Motor neuron (in vitro differentiated cells): Measurements from ENCODE around the gene RAD51B. TPM values are rescaled to one million over a fixed set of nuclear protein-coding genes. Genes with fewer than 3 reads are reported as not detected.

Experiments
- ATAC-seq, 8 experiments: fragments of 200-7000 bp; cut with Tn5 transposase; replicated peaks in 6 of 8; 2 replicates each; pipeline ENCODE4 v1.8.0; 2021; ENCODE audit warnings: mild to moderate bottlenecking in 8 of 8, moderate library complexity in 8 of 8
- H3K27ac ChIP-seq, 2 donors: fragments of 250-450 bp; sonication (Bioruptor Pico); 2 replicates each; pipeline ENCODE4 v1.9.0; 2021; ENCODE audit warnings: antibody characterized with exemption in 2 of 2, mild to moderate bottlenecking in 2 of 2, moderate library complexity in 1 of 2
- H3K4me1 ChIP-seq, 2 donors: fragments of 250-450 bp; sonication (Bioruptor Pico); replicated peaks in 1 of 2; 2 replicates each; pipeline ENCODE4 v1.6.1; 2021; ENCODE audit warnings: antibody characterized with exemption in 2 of 2, mild to moderate bottlenecking in 2 of 2, moderate library complexity in 1 of 2
- H3K4me3 ChIP-seq, 5 donors: fragments of 250-450 bp; sonication (Bioruptor Pico); 2 replicates each; pipeline ENCODE4 v1.9.0; 2021; ENCODE audit warnings: antibody characterized with exemption in 5 of 5, mild to moderate bottlenecking in 5 of 5, moderate library complexity in 4 of 5
- WGBS, 10 experiments: fragments of 450-650 bp; shearing (Covaris generic); methylation state at CpG; one replicate each; pipeline ENCODE4 v1.0.0; 2022; 5-methylcytosine and 5-hydroxymethylcytosine counted together
- in situ Hi-C, 9 experiments: fragments of 400-800 bp; cut with MboI; loops; one replicate each; pipeline ENCODE4 v1.15.0; 2021; ENCODE audit warnings: low sequenced_read_pairs in 9 of 9, low pct_unique_long_range_greater_than_20kb in 2 of 9; ENCODE audit not compliant: unreplicated experiment in 9 of 9
- total RNA-seq, 8 experiments: library from RNA; unstranded; fragments of 300-600 nt; gene quantifications; 2 replicates each; pipeline versions ENCODE4 v1.2.3 to v1.2.4, GENCODE V29; 2022

The RAD51B gene
- total RNA-seq, 8 experiments from 2014 or later = 5.4 to 37.7 (median 11.0) TPM

DNA sequence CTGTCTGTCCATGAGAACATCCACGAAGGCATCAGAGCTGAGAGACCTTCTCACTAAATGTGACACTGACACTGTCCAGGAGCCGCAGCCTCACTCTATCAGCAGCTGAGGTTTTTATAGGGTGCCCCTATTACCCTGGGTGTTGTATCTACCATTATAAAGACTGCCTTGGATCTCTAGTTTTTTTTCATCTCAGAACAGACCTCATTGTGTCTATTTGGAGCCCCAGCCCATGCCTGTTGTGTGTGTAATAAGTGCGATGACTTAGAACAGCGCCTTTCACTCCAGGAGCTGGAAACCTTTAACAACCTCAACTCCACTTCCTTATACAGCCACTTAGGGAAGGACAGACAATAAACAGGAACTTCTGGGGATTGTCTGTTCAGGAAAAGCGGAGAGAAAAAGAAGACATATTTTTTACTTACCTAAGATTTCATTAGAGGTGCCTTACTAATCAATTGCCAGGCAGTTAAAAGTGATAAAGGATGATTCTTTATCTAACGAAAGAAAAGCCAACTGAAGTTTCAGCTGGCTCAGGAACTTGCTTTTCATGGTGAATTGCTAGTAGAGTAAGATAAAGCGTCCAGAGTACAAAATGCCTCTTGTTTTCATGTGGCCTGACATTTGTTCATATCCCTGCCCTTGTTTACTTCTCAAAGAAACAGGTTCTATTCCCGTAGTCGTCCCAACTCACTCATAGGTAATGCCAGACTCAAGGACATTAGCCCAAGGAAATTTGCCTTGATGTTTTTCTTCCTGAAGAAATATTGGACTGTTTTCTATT, 420.6 kb downstream of the RAD51B start:
- ATAC-seq = no peak
- 83 to 100% (median 91%) methylated on average over 1 to 9 of the region's 9 CpGs; no CpG with 5 or more reads in 1 of the 10 experiments for WGBS, 10 experiments
- Histone ChIP-seq H3K4me3 (no peak overlapping the region), H3K4me1 (peaks cover 14 to 17% of the 10 kb centered on the region in 2 donors), H3K27ac (no peak overlapping the region)
- in situ Hi-C loops = loop anchor here in 6 of 9 experiments (10.0 to 25.0 kb wide), 6 partner anchors 295 to 572 kb away; partner anchors contain the start of gene ZFP36L1 (in 2 of the 6)

DNA sequence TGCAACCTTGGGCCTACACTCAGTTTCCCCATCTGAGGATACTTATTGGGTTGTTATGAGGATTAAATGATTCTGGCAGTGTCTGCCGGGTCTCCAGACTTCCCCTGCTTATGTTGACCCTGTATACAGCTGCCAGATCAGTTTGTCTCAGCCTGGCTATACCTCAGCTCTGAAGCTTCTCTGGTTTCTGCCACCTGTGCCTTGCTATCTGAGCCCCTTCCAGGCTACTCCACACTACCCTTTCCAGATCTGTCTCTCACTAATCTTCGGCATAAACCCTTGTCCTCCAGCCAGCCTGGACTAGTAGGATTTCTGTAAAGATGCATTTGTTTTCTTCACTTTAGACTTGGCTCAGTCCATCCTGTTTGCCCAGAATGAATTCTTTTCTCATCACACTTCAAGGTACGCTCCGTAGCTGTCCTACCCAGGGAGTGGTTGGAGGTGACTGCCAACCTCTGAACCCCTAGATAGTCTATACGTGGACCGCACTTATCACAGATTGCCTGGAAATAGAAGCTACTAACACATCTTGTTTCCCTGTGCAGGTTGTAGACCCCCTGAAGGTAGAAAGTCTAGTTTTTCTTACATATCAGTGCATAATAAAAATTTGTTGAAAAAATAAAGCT, 422.4 kb downstream of the RAD51B start:
- peaks cover 17 to 22% of the 10 kb centered on the region in 2 donors for H3K4me1 ChIP-seq
- no peak overlapping the region for H3K4me3 ChIP-seq
- in situ Hi-C loops = loop anchor here in 6 of 9 experiments (10.0 to 25.0 kb wide), 6 partner anchors 297 to 570 kb away; partner anchors contain the start of gene ZFP36L1 (in 2 of the 6)
- 80 to 100% (median 98%) methylated on average over 1 to 6 of the region's 6 CpGs; no CpG with 5 or more reads in 2 of the 10 experiments for WGBS, 10 experiments
- ATAC-seq = no peak
- H3K27ac ChIP-seq = no peak overlapping the region

DNA sequence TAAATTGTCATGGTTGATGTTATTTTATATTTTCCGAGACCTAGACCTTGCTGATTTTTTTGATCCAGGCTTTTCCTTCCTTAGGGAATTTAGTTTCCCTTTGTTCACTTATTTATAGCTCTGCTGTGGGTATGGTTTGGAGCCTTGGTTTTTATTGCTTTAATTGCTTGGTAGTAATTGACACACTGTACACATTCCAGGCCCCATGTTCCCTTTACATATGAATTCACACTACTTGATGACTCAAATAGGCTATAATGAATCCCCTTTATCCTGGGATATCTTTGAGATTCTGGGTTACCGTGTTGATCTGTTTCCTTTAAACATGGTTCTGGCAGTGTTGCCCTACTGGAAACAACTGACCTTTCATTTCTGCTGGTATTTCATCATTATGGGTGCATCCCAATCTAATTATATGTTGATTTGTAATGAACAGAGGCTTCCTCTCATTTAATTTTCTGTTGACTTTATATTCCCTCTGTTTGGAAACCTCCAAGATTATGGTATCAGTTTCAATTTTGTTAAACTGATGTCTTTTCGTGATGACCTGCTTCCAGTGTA, 424.0 kb downstream of the RAD51B start:
- in situ Hi-C loops = loop anchor here in 6 of 9 experiments (10.0 to 25.0 kb wide), 6 partner anchors 299 to 569 kb away; partner anchors contain the start of gene ZFP36L1 (in 2 of the 6)
- no peak overlapping the region for H3K27ac ChIP-seq
- peaks cover 24 to 25% of the 10 kb centered on the region in 2 donors for H3K4me1 ChIP-seq
- peak in 2 of 8 experiments; percentile 28 to 40 for ATAC-seq
- H3K4me3 ChIP-seq = no peak overlapping the region
- WGBS, 10 experiments = 55 to 92% (median 80%) methylated on average over 2 to 3 of the region's 3 CpGs

DNA sequence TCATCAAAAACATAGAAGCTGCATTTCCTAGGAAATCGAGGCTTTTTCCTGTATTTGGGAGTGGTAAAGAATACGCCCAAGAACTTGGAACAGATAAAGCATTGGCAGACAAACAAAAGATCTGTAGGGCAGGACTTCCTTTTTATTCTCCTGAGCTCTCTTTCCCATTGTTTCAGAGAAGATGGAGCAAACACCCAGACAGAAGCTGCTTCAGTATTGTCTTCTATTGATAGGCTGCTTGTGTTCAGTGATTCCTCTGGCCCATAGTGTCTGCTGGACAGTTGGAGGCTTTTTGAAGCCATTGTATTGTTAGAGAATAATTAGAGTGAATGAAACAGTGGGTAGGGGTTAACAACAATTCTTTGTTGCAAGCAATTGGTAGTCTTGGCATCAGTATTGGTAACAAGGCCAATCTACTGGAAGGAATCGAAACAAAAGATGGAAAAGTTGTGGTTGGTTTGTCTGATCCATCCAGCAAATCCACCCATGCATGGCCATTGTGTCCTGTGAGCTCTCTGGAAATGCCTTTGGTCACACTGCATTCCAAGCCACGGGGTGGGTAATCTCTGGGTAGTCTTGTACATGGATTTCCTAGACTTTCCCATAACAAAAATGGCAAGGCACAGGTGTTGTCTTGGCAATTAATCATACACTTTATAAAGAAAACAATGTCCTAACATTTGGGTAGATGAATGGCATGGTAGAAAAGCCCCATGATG, 424.8 kb downstream of the RAD51B start:
- ATAC-seq = peak in 3 of 8 experiments; percentile 25 to 42 (median 30)
- no peak overlapping the region for H3K27ac ChIP-seq
- in situ Hi-C loops = loop anchor here in 6 of 9 experiments (10.0 to 25.0 kb wide), 6 partner anchors 300 to 568 kb away; partner anchors contain the start of gene ZFP36L1 (in 2 of the 6)
- no peak overlapping the region for H3K4me3 ChIP-seq
- peaks cover 29 to 31% of the 10 kb centered on the region in 2 donors for H3K4me1 ChIP-seq
- 43 to 88% (median 69%) methylated on average over 1 to 4 of the region's 4 CpGs; no CpG with 5 or more reads in 1 of the 10 experiments for WGBS, 10 experiments

DNA sequence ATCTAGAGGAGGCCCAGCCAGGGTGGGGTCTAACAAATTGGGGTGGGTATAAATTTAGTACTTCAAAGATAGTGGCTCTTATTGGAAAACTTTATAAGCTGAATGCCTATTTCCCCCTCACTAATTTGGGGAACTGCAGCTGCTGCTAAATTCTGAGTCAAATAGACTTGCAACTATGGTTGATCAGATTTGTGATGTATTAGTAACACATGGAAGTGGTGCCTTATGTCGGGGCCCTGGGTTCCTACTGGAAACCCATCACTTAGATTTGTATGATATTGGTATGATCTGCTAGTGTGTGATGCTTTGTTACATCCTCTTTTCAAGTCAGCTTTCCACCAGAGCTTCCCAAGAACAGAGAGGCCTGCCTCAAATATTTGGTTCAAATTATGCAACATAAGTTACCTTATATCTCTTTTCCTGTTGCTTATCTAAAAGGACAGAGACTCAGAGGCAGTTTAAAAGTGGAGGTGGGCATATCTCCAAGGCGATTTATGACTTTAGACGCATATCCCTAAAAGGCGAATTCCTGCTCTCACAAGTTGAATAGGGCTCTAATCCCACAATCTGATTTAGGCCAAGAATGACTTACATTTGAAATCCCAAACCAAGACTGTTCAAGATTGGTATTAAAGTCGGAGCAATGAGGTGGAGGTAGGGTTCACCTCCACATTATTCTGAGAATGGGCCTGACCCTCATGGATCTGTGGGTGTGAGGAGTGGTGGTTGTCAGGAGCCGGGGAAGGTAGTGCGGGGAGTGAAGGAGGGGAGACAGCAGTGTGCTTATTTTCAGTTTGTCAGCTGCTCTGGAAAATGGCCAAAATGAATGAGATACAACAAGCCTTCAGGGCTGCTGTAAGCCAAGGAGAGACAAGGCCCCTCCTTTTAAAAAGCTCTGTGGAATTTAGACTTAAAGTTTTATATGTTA, 425.8 kb downstream of the RAD51B start:
- Histone ChIP-seq H3K27ac (no peak overlapping the region), H3K4me1 (peaks cover 34 to 41% of the 10 kb centered on the region in 2 donors), H3K4me3 (no peak overlapping the region)
- in situ Hi-C loops = loop anchor here in 6 of 9 experiments (10.0 to 25.0 kb wide), 6 partner anchors 301 to 567 kb away; partner anchors contain the start of gene ZFP36L1 (in 2 of the 6)
- WGBS, 10 experiments = 20 to 100% (median 88%) methylated on average over 1 to 6 of the region's 7 CpGs; no CpG with 5 or more reads in 2 of the 10 experiments
- peak in 4 of 8 experiments; percentile 8 to 64 (median 48) for ATAC-seq

DNA sequence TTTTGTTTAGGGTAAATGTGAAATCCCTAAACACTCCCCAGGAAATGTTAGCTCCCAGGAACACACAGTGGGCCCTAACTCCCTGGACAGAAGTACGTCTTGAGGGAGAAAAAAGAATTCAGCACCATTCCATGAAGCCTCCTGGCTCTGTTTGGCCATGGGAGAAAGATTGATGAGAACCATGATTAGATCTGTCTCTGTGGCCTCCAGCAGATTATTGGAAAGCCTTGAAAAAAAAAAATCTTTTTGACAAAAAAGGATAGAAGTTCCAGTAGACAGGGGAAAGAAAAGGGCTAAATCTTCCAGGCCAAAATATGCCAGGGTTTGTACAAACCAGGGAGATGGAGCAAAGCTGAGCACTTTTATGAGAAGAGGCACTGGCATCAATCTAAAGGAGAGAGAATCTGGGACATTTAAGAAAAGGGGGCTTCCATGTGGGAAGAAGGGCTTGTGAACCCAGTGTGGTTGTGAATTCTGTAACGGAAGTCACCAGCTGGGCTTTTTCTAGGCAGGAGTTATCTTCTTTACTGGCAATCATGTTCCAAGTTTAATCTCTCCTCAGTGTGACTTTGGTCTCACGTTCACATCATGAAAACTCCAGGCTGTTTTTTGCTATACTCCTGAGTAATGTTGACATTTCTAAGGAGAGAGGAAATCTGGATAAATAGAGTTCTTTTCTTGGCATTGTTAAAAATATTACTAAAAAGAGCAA, 426.7 kb downstream of the RAD51B start:
- peaks cover 42 to 47% of the 10 kb centered on the region in 2 donors for H3K4me1 ChIP-seq
- H3K4me3 ChIP-seq = no peak overlapping the region
- H3K27ac ChIP-seq = no peak overlapping the region
- 17 to 92% (median 80%) methylated on average over 1 to 3 of the region's 3 CpGs; no CpG with 5 or more reads in 1 of the 10 experiments for WGBS, 10 experiments
- ATAC-seq = peak in 1 of 8 experiments; percentile 15
- in situ Hi-C loops = loop anchor here in 6 of 9 experiments (10.0 to 25.0 kb wide), 6 partner anchors 301 to 566 kb away; partner anchors contain the start of gene ZFP36L1 (in 2 of the 6)

DNA sequence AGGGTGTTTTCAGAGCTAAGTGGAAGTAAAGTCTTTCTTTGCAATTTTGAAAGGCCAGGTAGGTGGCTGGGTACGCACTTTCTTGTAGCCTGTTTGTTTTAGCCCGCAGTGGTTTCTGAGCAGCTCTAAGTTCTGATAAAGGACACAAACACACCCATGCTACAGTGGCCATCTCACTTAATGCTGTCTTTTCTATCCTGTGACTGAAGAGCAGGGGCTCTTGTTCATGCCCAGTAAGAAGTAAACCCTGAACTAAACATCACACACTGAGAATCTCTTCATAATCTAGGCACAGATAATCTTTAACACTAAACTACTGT, 427.2 kb downstream of the RAD51B start:
- Histone ChIP-seq H3K27ac (no peak overlapping the region), H3K4me1 (peaks cover 47% of the 10 kb centered on the region in 2 donors), H3K4me3 (no peak overlapping the region)
- 56 to 100% (median 83%) methylated on average over 1 to 2 of the region's 2 CpGs; no CpG with 5 or more reads in 3 of the 10 experiments for WGBS, 10 experiments
- in situ Hi-C loops = loop anchor here in 6 of 9 experiments (10.0 to 25.0 kb wide), 6 partner anchors 302 to 566 kb away; partner anchors contain the start of gene ZFP36L1 (in 2 of the 6)
- ATAC-seq = no peak

DNA sequence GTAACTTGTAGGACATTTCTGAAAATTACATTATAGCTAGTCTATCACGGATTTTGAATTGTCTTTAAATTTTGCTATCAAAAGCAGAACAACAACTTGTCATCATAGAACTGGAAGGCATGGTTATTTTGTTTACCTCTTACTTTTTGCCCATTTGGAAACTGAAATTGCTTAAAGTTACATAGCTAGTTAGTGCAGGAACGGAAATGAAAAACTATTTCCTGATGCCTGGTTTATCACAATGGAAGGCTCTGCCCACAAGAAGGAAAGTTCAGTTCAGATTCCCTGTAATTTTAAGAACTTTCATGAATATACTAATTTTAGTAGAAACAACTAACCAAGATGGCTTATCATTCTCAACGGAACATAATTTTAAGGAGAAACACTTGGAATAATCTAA, 427.7 kb downstream of the RAD51B start:
- Histone ChIP-seq H3K4me3 (no peak overlapping the region), H3K4me1 (peaks cover 47 to 48% of the 10 kb centered on the region in 2 donors), H3K27ac (no peak overlapping the region)
- in situ Hi-C loops = loop anchor here in 6 of 9 experiments (10.0 to 25.0 kb wide), 6 partner anchors 302 to 565 kb away; partner anchors contain the start of gene ZFP36L1 (in 2 of the 6)
- WGBS, 10 experiments = 85 to 100% (median 90%) methylated on average over 2 to 3 of the region's 3 CpGs; no CpG with 5 or more reads in 2 of the 10 experiments
- no peak for ATAC-seq

DNA sequence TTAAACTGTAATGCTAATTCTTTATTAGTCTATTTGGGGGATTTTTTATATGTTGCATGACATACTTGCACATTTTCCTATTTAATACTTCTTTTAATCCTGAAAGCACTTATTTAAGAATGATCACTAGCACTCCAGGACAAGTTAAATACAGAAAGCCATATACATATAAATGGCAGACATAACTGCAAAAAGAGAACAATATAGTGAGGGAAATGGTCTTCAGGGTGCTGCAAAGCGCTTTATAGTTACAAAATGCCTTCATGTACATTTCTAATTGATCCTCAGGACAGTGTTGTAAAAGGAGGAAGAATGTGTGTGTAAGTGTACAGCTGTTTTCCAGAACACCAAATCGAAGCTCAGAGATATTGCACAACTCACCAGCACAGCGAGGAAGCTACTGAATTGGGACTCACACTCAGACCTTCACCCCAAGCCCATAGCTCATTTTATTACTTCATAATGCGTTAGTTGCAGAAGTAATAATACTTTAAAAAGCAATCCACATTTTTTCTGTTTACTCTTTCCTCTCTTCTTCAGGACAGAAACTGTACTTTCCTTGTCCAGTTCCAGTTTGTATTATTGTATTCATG, 428.2 kb downstream of the RAD51B start:
- ATAC-seq = no peak
- WGBS, 10 experiments = 15 to 78% (median 60%) methylated on average over 1 to 4 of the region's 4 CpGs; no CpG with 5 or more reads in 1 of the 10 experiments
- Histone ChIP-seq H3K4me3 (no peak overlapping the region), H3K4me1 (peaks cover 47 to 48% of the 10 kb centered on the region in 2 donors), H3K27ac (no peak overlapping the region)
- in situ Hi-C loops = loop anchor here in 6 of 9 experiments (10.0 to 25.0 kb wide), 6 partner anchors 303 to 565 kb away; partner anchors contain the start of gene ZFP36L1 (in 2 of the 6)

DNA sequence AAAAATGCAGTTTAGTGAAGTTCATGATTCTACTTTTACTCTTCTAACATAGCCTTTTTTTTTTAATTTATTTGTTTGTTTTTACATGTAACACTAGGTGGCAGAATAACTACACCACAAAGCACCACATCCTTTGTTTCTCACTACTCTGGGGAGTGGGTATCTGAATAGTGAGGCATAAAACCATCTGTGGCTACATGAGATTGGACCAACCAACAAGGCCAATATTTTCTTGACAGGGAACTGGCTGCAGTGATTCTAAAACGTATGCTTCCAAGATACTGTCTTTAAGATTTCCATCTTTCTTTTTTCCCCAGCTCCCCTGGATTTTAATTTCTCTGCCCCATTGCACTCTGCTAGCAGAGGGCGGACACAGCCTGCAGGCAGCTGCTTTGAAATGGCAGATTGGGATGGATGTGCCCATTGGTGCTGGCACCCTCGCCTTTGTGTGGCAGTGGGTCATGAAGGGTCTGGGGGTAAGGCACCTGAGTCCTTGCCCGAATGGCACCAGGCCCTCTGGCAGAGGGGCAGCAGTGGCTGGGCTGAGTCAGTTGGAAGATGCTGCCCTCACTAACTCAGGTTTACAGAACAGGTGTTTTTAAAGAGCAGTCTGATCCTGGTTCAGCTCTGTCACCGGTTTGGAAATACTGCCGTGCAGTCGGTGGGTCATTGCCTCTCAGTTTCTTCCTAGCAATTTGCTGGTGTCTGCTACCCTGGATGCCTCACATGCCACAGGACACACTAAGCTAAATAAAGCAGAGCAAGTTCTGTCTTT, 429.1 kb downstream of the RAD51B start:
- 0 to 70% (median 17%) methylated on average over 1 to 4 of the region's 7 CpGs; no CpG with 5 or more reads in 2 of the 10 experiments for WGBS, 10 experiments
- ATAC-seq = peak; percentile 13 to 92 (median 84)
- in situ Hi-C loops = loop anchor here in 6 of 9 experiments (10.0 to 25.0 kb wide), 6 partner anchors 304 to 564 kb away; partner anchors contain the start of gene ZFP36L1 (in 2 of the 6)
- H3K4me3 ChIP-seq = no peak overlapping the region
- peaks cover 43 to 48% of the 10 kb centered on the region in 2 donors for H3K4me1 ChIP-seq
- no peak overlapping the region for H3K27ac ChIP-seq
